HG02763 (cell line): ENCODE measurements around the gene SMIM29.

Experiments used
- ATAC-seq: cut with Tn5 transposase; IDR thresholded peaks from one replicate; pipeline ENCODE4 v1.9.1; 2021; ENCODE audit warnings: mild to moderate bottlenecking, moderate library complexity; ENCODE audit not compliant: unreplicated experiment

The SMIM29 gene

GRCh38 chr6:34227761-34228421 is 20.9 kb downstream of the SMIM29 start:
- ATAC-seq, result no peak

- no peak for ATAC-seq
Observed at GRCh38 chr6:34226731-34227586, 21.8 kb downstream of the SMIM29 start.

- ATAC-seq, result no peak
Observed at GRCh38 chr6:34226066-34226465, 22.7 kb downstream of the SMIM29 start.

GRCh38 chr6:34225551-34225950 is 23.3 kb downstream of the SMIM29 start:
- ATAC-seq, result no peak

GRCh38 chr6:34223956-34224940 is 24.6 kb downstream of the SMIM29 start:
- ATAC-seq, result peak; percentile 90

GRCh38 chr6:34223381-34223955 is 25.3 kb downstream of the SMIM29 start:
- ATAC-seq, result no peak

- no peak for ATAC-seq
Observed at GRCh38 chr6:34218691-34219090, 30.1 kb downstream of the SMIM29 start.

- ATAC-seq, result no peak
Observed at GRCh38 chr6:34213772-34214171, 35.0 kb downstream of the SMIM29 start.

GRCh38 chr6:34207695-34208443 is 40.9 kb downstream of the SMIM29 start:
- ATAC-seq, result no peak

GRCh38 chr6:34206726-34207125 is 42.1 kb downstream of the SMIM29 start:
- no peak for ATAC-seq

- ATAC-seq, result no peak
Observed at GRCh38 chr6:34205916-34206315, 42.9 kb downstream of the SMIM29 start.

- no peak for ATAC-seq
Observed at GRCh38 chr6:34205466-34205865, 43.3 kb downstream of the SMIM29 start.

- no peak for ATAC-seq
Observed at GRCh38 chr6:34204693-34205092, 44.1 kb downstream of the SMIM29 start.

GRCh38 chr6:34202329-34203201 is 46.2 kb downstream of the SMIM29 start:
- no peak for ATAC-seq

GRCh38 chr6:34201455-34202107 is 47.2 kb downstream of the SMIM29 start:
- ATAC-seq, result no peak

GRCh38 chr6:34200340-34200971 is 48.4 kb downstream of the SMIM29 start:
- ATAC-seq, result no peak

GRCh38 chr6:34196833-34197195 is 52.0 kb downstream of the SMIM29 start:
- peak; percentile 10 for ATAC-seq
